ENCODE results near the gene MAN2B1. TPM values are rescaled to one million over a fixed set of nuclear protein-coding genes. Genes with fewer than 3 reads are reported as not detected.

MAN2B1 gene
- polyA plus RNA-seq, 2 of the 4 experiments (the other 2 are of a cell fraction): 13.0 to 16.3 TPM

- ATAC-seq: no peak
- ChIA-PET CTCF (no interaction called here), POLR2A (no interaction called here)
- Histone ChIP-seq H3K4me3 (no peak overlapping the region), H3K4me2 (no peak overlapping the region), H3K27ac (no peak overlapping the region), H3K4me1 (peaks cover 5% of the 10 kb centered on the region; the same call in 1 of the 3 replicates), H3K9me3 (no peaks in the 10 kb centered on the region)
- WGBS (ENCODE audit: missing lambda C conversion rate): 90% methylated on average over 5 of the region's 5 CpGs
- TF ChIP-seq POLR2A (IDR thresholded peaks at IDR 0.05; ENCODE audit: low read length): no peak
- no peak for TF ChIP-seq HOXB13 (CRISPR knock-in tag; IDR thresholded peaks at IDR 0.05; ENCODE audit: low read depth)
- no peak for TF ChIP-seq GATA3 (IDR thresholded peaks at IDR 0.05; ENCODE audit: borderline replicate concordance)
- no peak for TF ChIP-seq MAZ (IDR thresholded peaks at IDR 0.05; ENCODE audit: borderline replicate concordance, low read depth, low read length)
- no peak for TF ChIP-seq HOXB5 (CRISPR knock-in tag; IDR thresholded peaks at IDR 0.05)
- TF ChIP-seq JUNB (IDR thresholded peaks at IDR 0.05): no peak
- no peak for TF ChIP-seq ZSCAN20 (CRISPR knock-in tag; IDR thresholded peaks at IDR 0.05)
- no peak for TF ChIP-seq RAD21 (conservative IDR thresholded peaks at IDR 0.05 in 1 of 2, IDR thresholded peaks at IDR 0.05 in 1 of 2)
- TF ChIP-seq CBX8 (IDR thresholded peaks at IDR 0.05): no peak
- no peak for TF ChIP-seq MYC (IDR thresholded peaks at IDR 0.05; ENCODE audit: borderline replicate concordance, low read length)
- TF ChIP-seq NPAS2 (CRISPR knock-in tag; IDR thresholded peaks at IDR 0.05; ENCODE audit: borderline replicate concordance): no peak
- TF ChIP-seq ZFP36 (IDR thresholded peaks at IDR 0.05; ENCODE audit: borderline replicate concordance, partially characterized antibody): no peak
- no peak for TF ChIP-seq EHF (CRISPR knock-in tag; IDR thresholded peaks at IDR 0.05)
- no peak for TF ChIP-seq RARB (CRISPR knock-in tag; IDR thresholded peaks at IDR 0.05)
- no peak for TF ChIP-seq E2F6 (IDR thresholded peaks at IDR 0.05; ENCODE audit: borderline replicate concordance, low read depth)
- no peak for TF ChIP-seq BCL3 (IDR thresholded peaks at IDR 0.05)
- TF ChIP-seq MAX (IDR thresholded peaks at IDR 0.05): no peak
- TF ChIP-seq PBX3 (IDR thresholded peaks at IDR 0.05): no peak
- DNase-seq (ENCODE audit: low read depth in 1 of 2, low spot score in 1 of 2): no peak
- no peak for FAIRE-seq
These were observed 26.4 kb upstream of the MAN2B1 start for GRCh38 chr19:12692960-12693359.

- Histone ChIP-seq H3K4me1 (no peaks in the 10 kb centered on the region; the same call in 2 of the 3 replicates), H3K27ac (no peak overlapping the region), H3K9me3 (no peaks in the 10 kb centered on the region), H3K4me2 (no peak overlapping the region), H3K4me3 (no peak overlapping the region)
- ATAC-seq (no peak; a peak in 1 of 6 replicates), FAIRE-seq (no peak), DNase-seq (ENCODE audit: low read depth in 1 of 2, low spot score in 1 of 2) (no peak)
- TF ChIP-seq HOXB5 (CRISPR knock-in tag; IDR thresholded peaks at IDR 0.05) (no peak), ESRRA (IDR thresholded peaks at IDR 0.05; ENCODE audit: borderline replicate concordance, low read length) (no peak), HEYL (CRISPR knock-in tag; IDR thresholded peaks at IDR 0.05) (no peak), E2F6 (IDR thresholded peaks at IDR 0.05; ENCODE audit: borderline replicate concordance, low read depth) (no peak), TFCP2L1 (CRISPR knock-in tag; IDR thresholded peaks at IDR 0.05) (no peak), HES2 (IDR thresholded peaks at IDR 0.05) (no peak), REST (IDR thresholded peaks at IDR 0.05) (no peak)
- 92% methylated on average over 18 of the region's 26 CpGs for WGBS (ENCODE audit: missing lambda C conversion rate)
- POLR2A ChIA-PET: no interaction called here
- CTCF ChIA-PET: interaction anchor here (0.8 kb wide), 1 partner anchor 84 kb away, joined by 3 read pairs; no protein-coding TSS in a partner anchor
These were observed 23.2 kb upstream of the MAN2B1 start for GRCh38 chr19:12689581-12690216.

Measured in A549 (cell line).